DMS114 treated with DMSO at 0.1 percent for 48 hours (cell line): ENCODE results near the gene NLRP11.

ENCODE experiments used
- DNase-seq: peaks from one replicate; lab custom pipeline; 2025; ENCODE audit not compliant: unreplicated experiment; lab: John Stamatoyannopoulos, UW

Gene NLRP11

GRCh38 chr19:55831846-55832245, at the start of gene NLRP11:
TSS of gene NLRP11 (minus strand) at chr19:55831999. CDS start at chr19:55818174, 13,825 bp downstream.
- DNase-seq, result no peak

GRCh38 chr19:55877211-55877610, 45.4 kb upstream of the NLRP11 start:
- DNase-seq, result no peak

GRCh38 chr19:55870736-55871135, 38.9 kb upstream of the NLRP11 start:
- DNase-seq, result no peak

GRCh38 chr19:55867101-55867500, 35.3 kb upstream of the NLRP11 start:
- DNase-seq, result no peak

GRCh38 chr19:55866521-55866920, 34.7 kb upstream of the NLRP11 start:
- no peak for DNase-seq

- no peak for DNase-seq
These were observed 27.2 kb upstream of the NLRP11 start for GRCh38 chr19:55858969-55859368.

GRCh38 chr19:55858401-55858800, 26.6 kb upstream of the NLRP11 start:
- DNase-seq, result no peak

GRCh38 chr19:55857974-55858373, 26.2 kb upstream of the NLRP11 start:
- DNase-seq, result no peak

- DNase-seq, result no peak
These were observed 25.4 kb upstream of the NLRP11 start for GRCh38 chr19:55857149-55857548.

GRCh38 chr19:55855160-55855559, 23.4 kb upstream of the NLRP11 start:
- no peak for DNase-seq

- DNase-seq, result no peak
These were observed 7.1 kb upstream of the NLRP11 start for GRCh38 chr19:55838906-55839305.

- DNase-seq, result no peak
These were observed 6.5 kb upstream of the NLRP11 start for GRCh38 chr19:55838251-55838650.

GRCh38 chr19:55836340-55836739, 4.5 kb upstream of the NLRP11 start, which contains the start of gene NLRP4:
TSS of gene NLRP4 (plus strand) at chr19:55836540. CDS start at chr19:55852081, 15,541 bp downstream.
- DNase-seq, result no peak

GRCh38 chr19:55832676-55833075, 877 bp upstream of the NLRP11 start:
- no peak for DNase-seq

GRCh38 chr19:55830656-55831055, 1.1 kb downstream of the NLRP11 start:
- no peak for DNase-seq

GRCh38 chr19:55820037-55820436, 11.8 kb downstream of the NLRP11 start:
- DNase-seq, result no peak

- no peak for DNase-seq
These were observed 17.9 kb downstream of the NLRP11 start for GRCh38 chr19:55813906-55814305.

GRCh38 chr19:55812449-55812848, 19.4 kb downstream of the NLRP11 start:
- no peak for DNase-seq

GRCh38 chr19:55811340-55811739, 20.5 kb downstream of the NLRP11 start:
- no peak for DNase-seq

- DNase-seq, result peak; percentile 72
These were observed 22.3 kb downstream of the NLRP11 start for GRCh38 chr19:55809381-55810058.

GRCh38 chr19:55802281-55802680, 29.5 kb downstream of the NLRP11 start:
- DNase-seq, result no peak

GRCh38 chr19:55801416-55801815, 30.4 kb downstream of the NLRP11 start:
- no peak for DNase-seq

GRCh38 chr19:55795021-55795420, 36.8 kb downstream of the NLRP11 start:
- DNase-seq, result no peak
